Measurements from ENCODE around the gene ZNF862. TPM values are rescaled to one million over a fixed set of nuclear protein-coding genes. Genes with fewer than 3 reads are reported as not detected.
"Not testable (repeated sequence)": the region's sequence is repeated elsewhere in the genome, so short reads cannot be mapped to it uniquely, and the experiment has no call there.

Gene ZNF862
- total RNA-seq, 4 donors from 2014 or later = 18.4 to 61.1 (median 22.1) TPM

DNA sequence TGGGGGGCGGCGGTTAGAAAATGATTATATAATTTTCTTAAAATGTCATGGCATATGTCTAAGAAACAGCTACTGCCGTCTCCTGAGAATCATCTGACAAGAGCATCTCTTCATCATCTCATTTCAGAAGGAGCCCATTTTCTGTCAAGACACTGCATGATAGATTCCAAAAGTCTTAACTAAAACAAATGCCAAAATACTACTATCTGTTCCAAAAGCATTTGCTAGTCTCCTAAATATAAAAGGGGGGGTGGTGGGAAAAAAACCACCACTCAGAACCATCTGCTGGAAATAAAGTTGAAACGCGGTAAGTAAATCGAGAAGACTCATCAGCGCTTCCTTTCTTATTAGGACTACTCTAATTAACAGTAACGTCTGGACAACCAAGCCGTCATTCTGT lies 72.0 kb downstream of the ZNF862 start:
- not testable (repeated sequence) for H3K36me3 ChIP-seq; H3K4me1 ChIP-seq; H3K27me3 ChIP-seq; H3K9me3 ChIP-seq; H3K27ac ChIP-seq; H3K4me3 ChIP-seq; DNase-seq (ENCODE audit: low spot score in 2 of 2)
- 81% methylated on average over 7 of the region's 9 CpGs for WGBS

- not testable (repeated sequence) for H3K4me3 ChIP-seq; H3K27me3 ChIP-seq; DNase-seq (ENCODE audit: low spot score in 2 of 2); H3K36me3 ChIP-seq; H3K27ac ChIP-seq; H3K9me3 ChIP-seq; H3K4me1 ChIP-seq
- 100% methylated on average over 1 of the region's 4 CpGs for WGBS
Measured at GRCh38 chr7:149912126-149912525, 74.0 kb downstream of the ZNF862 start.

Other genes with a start within 250 kb of the ZNF862 start
- gene ZNF467, start 64.8 kb upstream of the ZNF862 start, total RNA-seq = 10 to 100 TPM in 1 of 4 donors, 1 to 10 TPM in 3; 2.9 to 10.8 (median 4.6) TPM
- 10 to 100 TPM; 15.2 to 41.1 (median 26.8) TPM for gene ATP6V0E2, start 35.6 kb downstream of the ZNF862 start, total RNA-seq